ENCODE results near the gene FILIP1L. TPM values are rescaled to one million over a fixed set of nuclear protein-coding genes. Genes with fewer than 3 reads are reported as not detected.

FILIP1L gene
- total and polyA plus RNA-seq, 2 of the 8 experiments (the other 6 are each of a cell fraction or from before 2014, with no cell fraction given) = 0.06 to 0.09 TPM

DNA sequence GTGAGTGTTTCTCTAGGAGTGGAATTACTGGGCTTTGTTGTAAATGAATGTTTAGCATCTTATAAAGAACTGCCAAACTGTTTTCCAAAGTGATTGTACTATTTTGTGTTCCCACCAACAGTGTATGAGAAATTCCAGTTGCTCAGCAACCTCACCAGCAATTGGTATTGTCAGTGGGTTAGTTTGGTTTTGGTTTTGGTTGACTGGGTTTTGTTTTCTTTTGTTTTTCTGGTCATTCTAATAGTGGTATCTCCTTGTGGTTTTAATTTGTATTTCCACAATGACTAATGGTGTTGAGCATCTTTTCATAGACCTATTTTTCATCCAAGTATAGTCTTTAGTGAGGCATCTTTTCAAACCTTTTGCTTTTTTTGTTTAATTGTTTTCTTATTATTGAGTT is 27.1 kb downstream of the FILIP1L start:
- DNase-seq (ENCODE audit: low read depth in 1 of 2, low spot score in 2 of 2) = no peak

More for the DNA sequence above, 27.1 kb downstream of the FILIP1L start:
- CTCF ChIA-PET (ENCODE audit: partially characterized antibody) = no interaction called here
- H3K36me3 ChIP-seq (ENCODE audit: control insufficient read depth in 2 of 4, insufficient read depth in 4 of 4, low read length in 3 of 4) = no peaks in the 10 kb centered on the region
- no peak overlapping the region for H3K9ac ChIP-seq (replicated peaks in 1 of 4; ENCODE audit: extremely low read depth in 1 of 4, low read depth in 3 of 4, low read length in 3 of 4)
- H2BK12ac ChIP-seq (ENCODE audit: low read depth, low read length) = no peak overlapping the region; the same call in 1 of the 2 replicates
- peaks cover 0 to 7% (median 3%) of the 10 kb centered on the region in 4 experiments; a peak in 5 of 7 replicates for H3K4me1 ChIP-seq (replicated peaks in 1 of 4; ENCODE audit: control insufficient read depth in 3 of 4, insufficient read depth in 4 of 4, low read length in 3 of 4)
- no peaks in the 10 kb centered on the region for H3K23me2 ChIP-seq (ENCODE audit: low read depth, low read length)
- H3K56ac ChIP-seq (replicated peaks; ENCODE audit: insufficient read length, low read depth, low read length) = no peak overlapping the region
- no peak overlapping the region for H3K14ac ChIP-seq (ENCODE audit: insufficient read length)
- no peak overlapping the region for H2BK20ac ChIP-seq (ENCODE audit: low read length)
- no peak overlapping the region for H4K5ac ChIP-seq (ENCODE audit: insufficient read length, low read depth, low read length)
- H2BK15ac ChIP-seq (ENCODE audit: low read length) = no peak overlapping the region
- H3K4me3 ChIP-seq (ENCODE audit: extremely low read depth in 1 of 4, insufficient read depth in 2 of 4, low read depth in 3 of 4, low read length in 4 of 4) = no peak overlapping the region
- no peak overlapping the region for H3K4ac ChIP-seq (replicated peaks; ENCODE audit: insufficient read length, low read depth, low read length)
- TF ChIP-seq GABPA (IDR thresholded peaks at IDR 0.05; ENCODE audit: borderline replicate concordance, insufficient read depth, low read length) (no peak), EGR1 (IDR thresholded peaks at IDR 0.05; ENCODE audit: borderline replicate concordance, low read depth, low read length) (no peak), POLR2A (IDR thresholded peaks at IDR 0.05; ENCODE audit: control extremely low read depth in 1 of 2, low read depth in 2 of 2, low read length in 2 of 2) (no peak), RAD21 (IDR thresholded peaks at IDR 0.05 in 1 of 2, conservative IDR thresholded peaks at IDR 0.05 in 1 of 2; ENCODE audit: low read depth in 2 of 2, low read length in 2 of 2) (no peak), ASH2L (IDR thresholded peaks at IDR 0.05; ENCODE audit: low read length) (no peak), CBX8 (IDR thresholded peaks at IDR 0.05; ENCODE audit: borderline replicate concordance, low read depth, low read length) (no peak), SIN3A (conservative IDR thresholded peaks at IDR 0.05 in 1 of 2, IDR thresholded peaks at IDR 0.05 in 1 of 2; ENCODE audit: low read depth in 1 of 2, low read length in 2 of 2) (no peak), CHD2 (IDR thresholded peaks at IDR 0.05; ENCODE audit: low read length) (no peak)
- TF ChIP-seq, protein P1, sequence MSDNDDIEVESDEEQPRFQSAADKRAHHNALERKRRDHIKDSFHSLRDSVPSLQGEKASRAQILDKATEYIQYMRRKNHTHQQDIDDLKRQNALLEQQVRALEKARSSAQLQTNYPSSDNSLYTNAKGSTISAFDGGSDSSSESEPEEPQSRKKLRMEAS (IDR thresholded peaks at IDR 0.05) = no peak
- TF ChIP-seq, protein P2, sequence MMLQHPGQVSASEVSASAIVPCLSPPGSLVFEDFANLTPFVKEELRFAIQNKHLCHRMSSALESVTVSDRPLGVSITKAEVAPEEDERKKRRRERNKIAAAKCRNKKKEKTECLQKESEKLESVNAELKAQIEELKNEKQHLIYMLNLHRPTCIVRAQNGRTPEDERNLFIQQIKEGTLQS (IDR thresholded peaks at IDR 0.05; ENCODE audit: insufficient read depth, low read depth, low read length) = no peak
- FAIRE-seq = no peak
- H3K79me2 ChIP-seq (ENCODE audit: control insufficient read depth in 1 of 2, insufficient read depth in 2 of 2, low read length in 2 of 2) = no peaks in the 10 kb centered on the region
- H3K27me3 ChIP-seq (replicated peaks in 1 of 4; ENCODE audit: control insufficient read depth in 3 of 4, extremely low read depth in 1 of 4, insufficient read depth in 3 of 4, low read length in 3 of 4) = no peaks in the 10 kb centered on the region
- no peak overlapping the region for H4K8ac ChIP-seq (ENCODE audit: extremely low read depth, insufficient read depth, low read length)
- no peaks in the 10 kb centered on the region for H3K9me3 ChIP-seq (ENCODE audit: insufficient read depth in 2 of 2, low read depth in 1 of 2, low read length in 1 of 2)
- no peak overlapping the region for H3K27ac ChIP-seq (ENCODE audit: low read depth, low read length)
- no peaks in the 10 kb centered on the region for H3K79me1 ChIP-seq (ENCODE audit: low read depth, low read length)
- H4K20me1 ChIP-seq (replicated peaks in 1 of 2; ENCODE audit: control insufficient read depth in 1 of 2, insufficient read depth in 2 of 2, low read length in 2 of 2) = no peaks in the 10 kb centered on the region
- H3K23ac ChIP-seq (ENCODE audit: insufficient read length) = no peak overlapping the region
- no peak overlapping the region for H3K18ac ChIP-seq (ENCODE audit: extremely low read depth, low read length)
- no peak overlapping the region for H2AK5ac ChIP-seq (ENCODE audit: low read depth, low read length)
- H4K91ac ChIP-seq (replicated peaks; ENCODE audit: insufficient read length, low read length) = no peak overlapping the region
- no peak overlapping the region for H2BK5ac ChIP-seq (ENCODE audit: low read depth, low read length)
- no peak overlapping the region for H2AFZ ChIP-seq (ENCODE audit: low read length)
- no peak overlapping the region for H2BK120ac ChIP-seq (replicated peaks; ENCODE audit: low read depth, low read length)
- H3K4me2 ChIP-seq (ENCODE audit: insufficient read depth in 1 of 2, low read depth in 2 of 2, low read length in 2 of 2) = no peak overlapping the region
- POLR2A ChIA-PET (ENCODE audit: partially characterized antibody) = no interaction called here

Data from H1 (cell line).